Measurements from ENCODE around the gene PLEKHG7.
"Not testable (repeated sequence)": the region's sequence is repeated elsewhere in the genome, so short reads cannot be mapped to it uniquely, and the experiment has no call there.

PLEKHG7 gene

DNA sequence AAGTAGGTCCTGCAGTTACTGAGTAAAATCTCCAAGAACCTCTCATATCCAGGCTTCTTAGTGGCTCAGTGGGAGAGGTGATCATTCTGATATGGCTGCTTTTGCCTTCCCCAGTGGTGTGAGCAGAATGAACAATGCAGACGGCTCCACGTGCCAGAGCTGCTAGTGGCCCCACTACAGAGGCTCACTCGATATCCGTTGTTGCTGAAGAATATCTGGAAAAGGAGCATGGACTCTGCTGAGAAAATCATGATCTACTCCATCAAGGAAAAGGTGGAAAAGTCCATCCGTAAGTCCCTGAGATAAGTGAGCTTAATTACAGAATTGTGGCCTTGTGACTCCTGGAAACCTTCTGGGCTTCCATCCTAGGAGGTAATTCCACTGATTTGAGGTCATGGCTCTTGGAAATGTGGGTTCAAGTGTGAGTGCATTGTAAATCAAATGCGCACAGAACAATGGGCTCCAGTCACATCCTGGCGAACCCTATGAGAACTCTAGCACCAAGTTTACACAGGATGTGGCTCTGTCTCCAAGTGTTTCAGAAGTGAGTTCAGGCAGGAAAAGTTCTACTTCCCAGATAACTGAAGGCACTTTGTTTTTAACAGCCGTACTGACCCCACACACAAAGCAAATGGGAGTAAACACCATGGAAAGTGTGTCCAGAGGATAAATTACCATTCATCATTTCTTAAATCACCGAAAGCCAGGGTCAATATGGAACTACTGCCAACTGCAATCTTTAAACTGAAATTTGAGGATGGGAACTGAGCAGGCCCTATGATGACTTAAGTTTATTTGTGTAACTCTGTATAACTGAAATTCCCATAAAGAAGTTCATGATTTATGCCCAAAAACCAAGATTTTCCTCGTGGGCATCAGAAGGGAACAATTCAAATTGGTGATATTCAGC lies 51.4 kb downstream of the PLEKHG7 start:
- DNase-seq: no peak

DNA sequence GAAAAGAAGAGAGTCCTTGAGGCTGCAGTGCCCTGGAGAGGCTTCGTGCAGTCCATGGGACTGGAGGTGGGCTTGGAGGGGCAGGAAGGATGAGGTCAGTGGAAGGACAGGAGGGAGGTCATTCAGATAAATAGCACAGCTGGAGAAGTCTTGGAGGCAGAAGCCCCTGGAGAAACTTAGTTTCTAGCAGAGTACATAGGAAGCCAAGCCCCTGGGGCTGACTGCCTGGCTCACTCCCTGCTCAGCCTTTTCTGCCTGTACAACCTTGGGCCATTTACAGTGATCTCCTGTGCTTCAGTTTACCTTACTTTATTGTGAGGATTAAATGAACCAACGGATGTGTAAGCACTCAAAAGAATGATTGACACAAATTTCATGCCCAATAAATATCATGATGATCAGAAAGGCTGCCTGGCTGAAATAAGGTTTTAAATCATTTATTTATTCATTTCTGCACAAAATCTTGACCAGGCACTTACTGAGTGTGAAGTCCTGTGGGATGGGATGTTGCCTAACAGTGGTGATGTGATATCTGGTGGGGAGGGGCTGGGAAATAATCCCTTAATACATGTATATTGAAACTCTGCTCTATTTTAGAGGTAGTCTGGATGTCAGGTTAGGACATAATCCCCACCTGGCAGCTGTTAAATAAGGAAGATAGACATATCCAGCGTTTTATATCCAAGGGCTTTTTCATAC lies 54.3 kb downstream of the PLEKHG7 start:
- no peak for DNase-seq

DNA sequence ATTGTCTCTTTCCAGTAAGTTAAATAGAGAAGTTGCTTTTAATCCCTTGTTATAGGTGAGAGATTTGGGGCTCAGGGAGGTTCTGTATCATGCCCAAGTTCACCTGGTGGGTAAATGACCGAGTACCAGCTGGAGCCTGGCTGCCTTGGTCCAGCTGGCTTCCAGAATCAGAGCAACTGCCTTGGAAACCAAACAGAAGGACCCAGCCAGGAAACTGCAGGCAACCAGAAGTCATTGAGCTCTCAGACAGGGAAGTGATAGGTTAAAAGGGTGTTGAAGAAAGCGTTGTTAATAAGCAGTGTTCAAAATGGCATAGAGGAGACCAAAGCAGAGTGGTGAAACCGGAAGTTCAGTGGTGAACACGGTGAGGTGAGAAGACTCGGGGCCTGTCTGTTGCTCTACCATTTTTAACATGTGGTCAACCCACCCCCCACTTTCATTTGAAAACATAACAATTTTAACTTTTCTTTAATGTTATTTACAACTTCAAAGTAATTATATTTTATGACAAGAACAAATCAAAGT lies 54.9 kb downstream of the PLEKHG7 start:
- DNase-seq: no peak

DNA sequence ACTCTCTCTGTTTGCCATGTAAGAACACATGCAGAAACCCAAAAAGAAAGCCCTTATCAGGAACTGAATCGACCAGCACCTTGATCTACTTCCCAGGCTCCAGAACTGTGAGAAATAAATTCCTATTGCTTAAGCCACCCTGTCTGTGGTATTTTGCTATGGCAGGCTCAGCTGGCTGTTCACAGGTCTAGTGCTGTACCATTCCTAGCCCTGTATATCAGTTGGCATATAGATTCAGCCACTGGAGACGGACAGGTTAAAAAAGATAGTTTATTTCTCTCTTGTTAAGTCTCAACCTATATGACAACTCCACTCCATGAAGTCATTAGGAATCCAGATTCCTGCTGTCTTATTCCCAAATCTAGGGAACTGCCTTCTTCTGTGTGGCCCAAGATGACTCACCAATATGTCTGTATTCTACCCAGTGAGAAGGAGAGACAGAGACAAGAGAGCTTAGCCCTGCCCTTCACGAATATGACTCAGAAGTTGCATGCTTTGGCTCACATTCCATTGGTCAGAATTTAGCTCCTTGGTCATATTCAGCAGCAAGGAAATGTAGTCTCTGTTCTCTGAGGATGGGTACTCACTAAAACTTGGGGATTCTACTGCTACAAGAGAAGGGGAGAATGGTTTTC lies 57.0 kb downstream of the PLEKHG7 start:
- no peak for DNase-seq

DNA sequence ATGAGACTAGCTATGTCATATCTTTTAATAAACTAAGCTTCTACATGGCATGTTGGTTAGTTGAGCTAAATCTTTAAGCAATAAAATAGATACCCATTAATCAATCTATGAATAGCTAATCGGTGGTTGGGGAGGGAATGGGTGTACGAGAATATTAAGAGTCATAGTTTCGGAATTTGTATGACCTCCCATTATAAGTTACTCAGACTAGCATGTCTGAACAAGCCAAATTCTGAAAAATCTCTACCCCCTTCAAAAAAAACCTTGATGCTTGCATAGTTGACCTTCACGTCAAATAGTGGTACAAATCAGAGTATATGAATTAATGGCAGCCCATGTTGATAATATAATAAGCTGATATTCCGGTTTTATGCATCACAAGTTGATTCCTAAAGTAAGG lies 60.0 kb downstream of the PLEKHG7 start:
- no peak for DNase-seq

DNA sequence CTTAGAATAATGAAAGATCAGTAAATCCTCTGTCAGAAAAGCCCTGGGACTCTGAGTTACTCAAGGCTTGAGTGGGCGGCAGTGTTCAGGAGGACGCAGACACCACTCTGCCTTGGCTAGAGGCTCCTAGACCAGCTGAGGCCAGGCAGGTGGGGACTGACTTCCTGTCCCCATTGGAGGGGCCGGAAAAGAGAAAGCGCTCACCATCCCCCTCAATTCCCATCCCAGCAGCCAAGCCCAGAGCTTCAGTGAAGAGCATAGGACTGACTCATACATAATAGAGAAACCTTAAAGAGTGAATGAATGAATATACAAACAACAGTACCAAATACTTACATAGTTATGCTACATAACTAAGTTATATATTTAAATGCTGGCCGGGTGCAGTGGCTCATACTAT lies 62.0 kb downstream of the PLEKHG7 start:
- no peak for DNase-seq

DNA sequence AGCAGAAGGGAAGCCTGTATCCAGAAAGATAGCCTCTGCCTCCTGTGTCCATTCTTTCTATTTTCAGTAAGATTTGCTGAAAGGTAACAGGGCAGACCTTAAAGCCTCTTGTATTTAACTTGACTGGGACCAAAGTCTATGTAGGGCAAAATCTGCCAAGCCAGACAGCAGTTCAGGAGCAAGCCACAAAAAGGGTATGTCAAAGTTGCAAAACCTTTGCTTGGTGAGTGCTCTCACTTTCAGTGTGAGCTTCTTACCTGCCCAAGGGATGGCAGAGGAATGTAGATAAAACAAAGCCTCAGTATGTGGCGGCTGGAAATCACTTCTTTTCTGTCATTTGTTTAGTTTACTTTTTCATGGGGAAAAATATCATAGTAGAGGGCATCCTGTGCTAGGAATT lies 63.1 kb downstream of the PLEKHG7 start:
- no peak for DNase-seq

DNA sequence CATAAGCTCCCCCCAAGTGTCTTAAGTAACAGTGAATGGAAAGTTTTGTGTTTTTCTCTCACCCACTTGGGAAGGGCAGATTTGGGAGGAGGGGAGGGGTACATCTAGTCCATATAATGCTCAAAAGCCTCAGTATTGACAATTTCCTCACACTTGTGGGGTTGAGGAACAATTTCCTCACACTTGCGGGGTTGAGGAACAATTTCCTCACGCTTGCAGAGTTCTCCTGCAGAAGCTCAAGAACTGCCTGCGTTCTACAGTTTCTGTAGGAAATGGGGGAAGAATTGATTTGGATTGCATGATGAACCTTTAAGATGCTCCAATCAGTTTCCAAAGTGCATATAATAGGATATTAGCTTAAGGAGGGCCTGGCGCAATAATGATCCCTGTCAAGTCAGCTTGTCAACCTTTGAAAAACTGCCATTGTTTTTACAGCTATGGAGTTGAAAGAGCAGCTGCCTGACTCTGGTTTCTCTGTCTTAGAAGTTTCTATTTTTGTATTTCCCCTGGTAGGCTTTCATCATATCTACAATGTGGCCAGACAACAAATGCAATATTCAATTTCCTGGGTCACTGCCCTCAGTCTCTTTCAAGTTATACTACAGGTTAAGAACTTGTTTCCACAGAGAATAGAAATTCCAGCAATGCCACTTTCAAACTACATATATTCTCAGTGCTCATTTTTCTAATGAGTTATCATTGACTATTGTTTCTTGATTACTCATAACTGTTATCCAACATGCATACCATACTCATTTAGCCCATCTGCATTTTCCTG lies 66.5 kb downstream of the PLEKHG7 start:
- no peak for DNase-seq

DNA sequence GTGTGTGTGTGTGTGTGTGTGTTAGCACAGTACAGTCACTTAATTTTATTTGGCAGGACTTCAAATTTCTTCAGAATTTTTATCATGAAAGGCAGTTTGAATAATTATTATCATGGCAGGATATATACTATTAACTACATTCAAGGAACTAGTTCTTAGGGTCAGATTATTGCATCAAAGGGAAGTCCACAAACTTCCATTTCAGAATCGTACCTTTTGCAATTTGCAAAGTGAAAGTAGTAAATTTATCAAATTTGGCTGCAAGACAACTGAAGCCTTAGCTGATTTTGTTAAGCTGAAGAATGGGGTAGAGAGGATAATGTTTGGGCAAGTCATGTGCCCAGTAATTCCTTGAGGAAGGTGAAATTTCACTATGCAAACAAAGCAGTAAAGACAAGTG lies 68.2 kb downstream of the PLEKHG7 start:
- no peak for DNase-seq

DNA sequence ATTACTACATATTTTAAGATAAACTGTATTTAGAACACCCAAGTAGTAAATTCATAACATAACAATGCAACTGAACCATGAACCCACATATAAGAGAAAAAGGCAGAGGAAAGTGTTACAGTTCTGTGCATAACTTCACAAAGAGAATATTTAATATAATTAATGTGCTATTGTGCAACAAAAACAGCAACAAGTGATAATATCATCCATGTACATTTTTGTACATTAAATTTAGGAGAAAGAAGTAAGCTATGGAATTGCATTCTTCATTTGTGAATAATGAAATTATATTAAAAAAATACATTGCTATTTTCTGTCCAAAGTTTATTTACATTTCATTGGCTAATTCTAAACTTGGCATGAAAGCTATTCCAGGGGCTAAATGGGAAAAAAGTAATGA lies 72.6 kb downstream of the PLEKHG7 start:
- DNase-seq: no peak

DNA sequence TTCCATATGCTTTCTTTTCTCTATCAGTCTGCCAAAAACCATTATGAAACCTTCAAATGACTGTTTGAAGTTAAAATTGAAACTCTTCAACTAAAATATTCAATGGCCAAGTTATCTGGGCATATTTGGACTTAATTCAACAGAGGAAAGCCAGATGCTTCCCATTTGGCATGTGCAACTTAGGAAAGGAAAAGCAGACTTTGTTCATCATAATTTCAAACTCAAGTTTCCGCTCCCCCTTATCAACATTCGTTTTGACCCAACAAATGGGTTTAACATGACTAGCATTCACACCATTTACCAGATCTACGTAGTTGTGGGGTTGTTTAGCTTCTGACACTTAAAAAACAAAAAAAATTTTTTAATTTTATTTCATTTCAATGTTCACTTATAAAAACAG lies 75.7 kb downstream of the PLEKHG7 start:
- DNase-seq: no peak

DNA sequence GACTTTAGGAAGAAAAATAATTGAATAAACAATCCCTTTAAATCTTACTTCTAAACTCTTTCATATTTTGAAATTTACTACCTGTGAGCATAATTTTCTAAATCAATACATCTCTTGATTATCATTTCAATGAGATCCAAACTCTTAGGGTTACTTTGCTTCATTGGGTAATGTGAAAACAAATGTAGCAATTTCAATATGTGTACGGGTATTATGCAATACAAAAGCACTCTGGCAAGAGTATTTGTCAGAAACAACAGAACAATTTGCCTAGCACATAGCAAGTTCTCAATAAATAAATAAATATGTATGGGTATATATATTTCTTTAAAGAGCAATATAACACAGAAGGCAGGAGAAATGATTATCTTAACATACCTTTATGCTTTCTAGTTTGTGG lies 77.1 kb downstream of the PLEKHG7 start:
- DNase-seq: no peak

DNA sequence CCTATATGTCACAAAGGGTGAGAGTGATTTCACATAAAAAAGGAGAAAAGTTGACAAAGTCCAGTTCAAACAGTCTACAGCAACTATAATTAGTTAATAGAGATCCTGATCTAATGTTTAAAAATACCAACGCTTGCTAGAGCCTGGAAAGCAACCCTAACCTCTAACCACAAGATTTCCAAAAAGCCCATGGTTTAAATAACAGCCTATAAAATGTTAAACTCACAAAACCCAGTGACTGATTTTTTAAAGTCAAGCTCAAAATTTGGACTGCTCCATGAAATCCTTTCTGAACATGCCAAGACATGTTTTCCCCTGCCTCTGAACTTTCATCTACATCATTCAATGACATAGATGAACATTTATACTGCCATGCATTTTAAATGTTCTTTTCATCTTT lies 81.6 kb downstream of the PLEKHG7 start:
- DNase-seq: no peak

DNA sequence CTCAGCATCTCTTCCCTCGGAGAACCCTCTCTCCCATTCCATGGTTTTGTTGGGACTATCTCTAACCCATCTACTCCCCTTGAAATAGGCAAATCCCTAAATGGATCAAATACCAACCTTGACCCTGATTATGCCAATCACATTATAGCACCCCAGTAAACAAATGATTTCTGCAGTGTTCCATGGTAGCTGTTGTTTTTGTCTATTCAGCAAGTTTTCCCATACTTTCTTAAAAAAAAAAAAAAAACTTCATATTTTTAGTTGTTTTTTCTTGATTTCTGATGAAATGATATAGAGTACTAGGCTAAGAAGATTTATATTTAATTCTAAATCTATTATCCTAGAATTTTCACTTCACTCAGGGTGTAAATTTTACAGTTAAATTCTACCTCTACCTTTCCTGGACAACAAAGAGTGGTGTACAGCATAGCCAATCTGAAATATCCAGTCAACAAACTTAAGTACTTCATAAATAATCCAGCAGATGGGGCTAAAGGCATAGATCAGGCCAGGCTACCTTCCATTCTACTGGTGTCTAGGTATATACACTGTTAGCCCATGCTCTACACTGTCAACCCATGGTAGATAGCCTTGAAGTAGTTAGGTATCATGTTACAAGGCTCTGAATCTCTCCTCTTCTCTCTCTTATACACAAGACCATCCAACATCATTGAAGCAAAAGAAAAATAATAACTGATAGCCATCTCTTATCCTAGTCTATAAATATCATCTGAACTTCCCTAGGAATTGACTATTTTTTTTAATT lies 82.2 kb downstream of the PLEKHG7 start:
- no peak for DNase-seq

DNA sequence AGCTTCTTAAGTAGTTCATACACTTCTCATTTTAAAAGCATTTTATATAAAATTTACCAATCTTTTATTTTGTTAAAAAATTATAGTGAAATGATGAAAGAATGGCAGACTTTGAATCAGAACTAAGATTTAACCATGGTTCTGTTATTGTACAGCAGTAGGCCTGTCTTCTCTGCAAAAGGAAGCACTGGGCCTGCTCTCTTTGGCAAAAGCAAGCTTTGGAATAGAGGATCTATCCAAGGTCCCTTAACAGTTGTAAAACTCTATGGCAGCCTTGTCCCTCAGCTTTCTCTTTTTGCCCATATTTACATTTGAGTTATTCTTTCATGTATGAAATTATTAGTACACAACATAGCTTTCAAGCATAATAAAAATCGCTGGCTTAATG lies 82.8 kb downstream of the PLEKHG7 start:
- no peak for DNase-seq

DNA sequence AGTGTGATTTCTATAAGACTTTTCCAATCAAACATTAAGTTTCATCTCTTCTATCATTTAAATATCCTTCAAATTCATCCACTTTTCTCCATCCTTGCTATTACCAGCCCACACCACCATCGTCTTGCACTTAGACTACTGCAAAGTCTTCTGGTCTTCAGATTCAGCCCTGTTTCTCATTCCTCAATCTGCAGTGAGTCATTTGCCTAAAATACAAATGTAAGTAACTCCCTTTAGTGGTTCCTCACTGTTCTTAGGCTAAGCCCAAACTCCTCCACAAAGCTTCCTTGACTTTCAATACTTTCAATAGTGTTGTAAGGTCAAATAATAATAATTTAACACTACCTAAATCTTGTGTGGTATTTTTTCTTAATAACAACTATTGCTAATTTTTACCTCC lies 83.3 kb downstream of the PLEKHG7 start:
- no peak for DNase-seq

DNA sequence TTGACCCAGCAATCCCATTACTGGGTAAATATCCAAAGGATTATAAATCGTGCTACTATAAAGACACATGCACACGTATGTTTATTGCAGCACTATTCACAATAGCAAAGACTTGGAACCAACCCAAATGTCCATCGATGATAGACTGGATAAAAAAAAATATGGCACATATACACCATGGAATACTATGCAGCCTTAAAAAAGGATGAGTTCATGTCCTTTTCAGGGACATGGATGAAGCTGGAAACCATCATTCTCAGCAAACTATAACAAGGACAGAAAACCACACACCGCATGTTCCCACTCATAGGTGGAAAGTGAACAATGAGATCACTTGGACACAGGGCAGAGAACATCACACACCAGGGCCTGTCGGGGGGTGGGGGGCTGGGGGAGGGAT lies 91.6 kb downstream of the PLEKHG7 start:
- DNase-seq: not testable (repeated sequence)

DNA sequence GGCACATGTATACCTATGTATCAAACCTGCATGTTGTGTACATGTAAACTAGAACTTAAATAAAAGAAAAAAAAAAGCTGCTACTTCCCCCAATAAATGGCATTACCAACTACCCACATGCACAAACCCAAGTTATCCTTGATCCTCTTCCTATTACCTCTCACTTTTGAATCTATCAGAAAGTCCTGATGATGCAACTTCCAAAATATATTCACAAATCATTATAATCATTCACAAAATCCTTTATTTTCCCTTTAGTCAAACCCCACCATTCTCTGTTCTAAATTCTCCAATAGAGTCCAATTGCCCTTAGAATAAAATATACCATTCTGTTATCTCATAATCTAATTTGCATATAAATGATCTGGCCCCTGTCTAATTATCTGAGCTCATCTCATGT lies 92.0 kb downstream of the PLEKHG7 start:
- no peak for DNase-seq

DNA sequence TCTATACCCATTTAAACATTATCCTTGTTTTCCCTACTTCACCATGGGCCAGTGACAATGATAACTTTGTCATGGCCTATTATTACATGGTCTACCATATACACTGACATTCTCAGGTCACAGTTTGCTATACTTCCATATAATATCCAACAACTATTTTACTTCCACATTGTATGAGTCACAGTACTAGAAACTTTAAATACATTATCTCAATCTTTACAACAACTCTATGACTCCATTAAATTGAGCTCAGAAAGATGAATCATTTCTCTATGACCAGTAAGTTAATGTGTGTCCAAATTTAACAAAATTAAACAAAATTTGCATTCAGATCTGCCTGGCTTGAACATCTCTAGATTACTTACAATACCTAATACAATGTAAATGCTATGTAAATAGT lies 93.9 kb downstream of the PLEKHG7 start:
- no peak for DNase-seq

DNA sequence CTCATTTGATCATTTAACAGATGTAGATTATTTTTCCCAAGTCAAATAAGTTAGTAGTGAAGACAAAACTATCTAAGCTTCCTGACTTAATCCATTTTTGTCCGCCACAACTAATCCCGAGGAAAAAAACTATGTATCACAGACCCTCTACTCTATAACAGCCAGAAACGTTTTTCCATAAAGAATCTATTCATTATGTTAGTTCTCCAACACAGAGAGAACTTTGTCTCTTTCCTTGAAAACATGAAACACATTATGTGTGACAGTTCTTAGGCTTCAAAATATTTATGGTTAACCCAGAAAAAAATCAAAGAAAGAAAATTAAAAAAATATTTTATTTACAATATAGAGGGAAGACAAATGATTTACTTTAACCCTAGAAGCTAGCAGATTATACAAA lies 100.1 kb downstream of the PLEKHG7 start:
- no peak for DNase-seq

DNA sequence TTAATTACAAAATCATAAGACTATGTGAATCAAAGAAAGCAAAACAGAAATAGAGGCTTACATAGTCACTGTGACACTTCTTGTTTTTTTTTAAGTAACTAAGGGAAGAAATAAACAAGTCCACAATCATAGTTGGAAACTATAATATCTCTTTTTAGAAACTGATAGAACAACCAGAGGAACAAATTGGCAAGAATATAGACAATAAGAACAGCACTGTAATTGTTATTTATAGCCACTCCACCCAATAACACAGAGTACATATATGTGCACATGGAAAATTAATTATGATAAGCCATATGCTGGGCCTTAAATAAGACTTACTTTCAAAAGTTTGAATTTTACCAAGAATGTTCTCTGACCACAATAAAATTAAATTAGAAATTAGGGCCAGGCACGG lies 101.1 kb downstream of the PLEKHG7 start:
- no peak for DNase-seq

DNA sequence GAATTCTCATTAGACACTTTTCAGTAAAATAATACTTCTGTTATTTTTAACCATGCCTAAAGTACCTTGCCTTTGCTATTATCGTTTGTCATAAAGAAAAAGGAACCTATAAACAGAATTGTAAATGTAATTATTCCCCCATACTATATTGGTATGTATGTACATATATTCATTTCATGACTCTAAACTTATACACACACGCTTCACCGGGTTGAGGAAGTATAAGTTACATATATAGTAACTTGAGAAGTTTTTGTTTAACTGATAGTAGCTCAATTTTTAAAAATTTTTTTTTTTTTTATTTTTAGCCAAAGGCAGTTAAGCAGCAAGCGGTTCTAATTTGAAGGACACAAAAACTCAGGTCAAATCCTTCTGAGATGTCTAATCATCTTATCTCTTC lies 107.6 kb downstream of the PLEKHG7 start:
- DNase-seq: no peak
